ENCODE data around the gene OR1N2. TPM values are rescaled to one million over a fixed set of nuclear protein-coding genes. Genes with fewer than 3 reads are reported as not detected.
"Not testable (repeated sequence)": the region's sequence is repeated elsewhere in the genome, so short reads cannot be mapped to it uniquely, and the experiment has no call there.

OR1N2 gene
- total and polyA plus RNA-seq, 4 donors: not detected

- no peaks in the 10 kb centered on the region for H3K27me3 ChIP-seq (ENCODE audit: control insufficient read depth in 4 of 4, insufficient read depth in 4 of 4, low read length in 3 of 4)
- no peak overlapping the region for H3K4me3 ChIP-seq (ENCODE audit: low read depth in 1 of 3, low read length in 3 of 3)
- peaks cover 0 to 5% (median 0%) of the 10 kb centered on the region in 4 donors for H3K9me3 ChIP-seq (ENCODE audit: control insufficient read depth in 4 of 4, low read length in 3 of 4)
- no peaks in the 10 kb centered on the region for H3K4me1 ChIP-seq (ENCODE audit: control insufficient read depth in 4 of 4, insufficient read depth in 4 of 4, low read length in 3 of 4)
- no peak overlapping the region for H3K27ac ChIP-seq (ENCODE audit: low read depth in 1 of 2, low read length in 2 of 2)
- no peaks in the 10 kb centered on the region for H3K36me3 ChIP-seq (ENCODE audit: control insufficient read depth in 4 of 4, insufficient read depth in 3 of 4, low read depth in 1 of 4, low read length in 3 of 4)
- WGBS: 91% methylated on average over 1 of the region's 1 CpG
- H3K9ac ChIP-seq (ENCODE audit: low read depth in 1 of 2, low read length in 2 of 2): no peak overlapping the region
- TF ChIP-seq SP1 (IDR thresholded peaks at IDR 0.05) (no peak), MAX (IDR thresholded peaks at IDR 0.05) (no peak), HNF4G (IDR thresholded peaks at IDR 0.05) (no peak), YY1 (IDR thresholded peaks at IDR 0.05) (no peak), ZBTB33 (IDR thresholded peaks at IDR 0.05) (no peak), FOXA2 (IDR thresholded peaks at IDR 0.05) (no peak), NR2F2 (IDR thresholded peaks at IDR 0.05) (no peak), ATF3 (IDR thresholded peaks at IDR 0.05) (no peak), HNF4A (conservative IDR thresholded peaks at IDR 0.05) (no peak), RXRA (IDR thresholded peaks at IDR 0.05) (no peak), EGR1 (IDR thresholded peaks at IDR 0.05; ENCODE audit: low read depth in 2 of 2) (no peak), RAD21 (IDR thresholded peaks at IDR 0.05) (no peak), REST (IDR thresholded peaks at IDR 0.05) (no peak), GABPA (IDR thresholded peaks at IDR 0.05 in 1 of 2, conservative IDR thresholded peaks at IDR 0.05 in 1 of 2) (no peak), CTCF (IDR thresholded peaks at IDR 0.05; ENCODE audit: low read depth, low read length, missing input control) (no peak), TAF1 (conservative IDR thresholded peaks at IDR 0.05) (no peak)
- DNase-seq (ENCODE audit: low spot score): no peak
Observed at GRCh38 chr9:122536134-122536533, 16.8 kb upstream of the OR1N2 start.

GRCh38 chr9:122537066-122537465 lies 15.8 kb upstream of the OR1N2 start:
- WGBS: 72% methylated on average over 7 of the region's 7 CpGs
- not testable (repeated sequence) for H3K9ac ChIP-seq (ENCODE audit: low read depth in 1 of 2, low read length in 2 of 2)

More at GRCh38 chr9:122537066-122537465, 15.8 kb upstream of the OR1N2 start:
- H3K27me3 ChIP-seq (ENCODE audit: control insufficient read depth in 4 of 4, insufficient read depth in 4 of 4, low read length in 3 of 4); H3K4me1 ChIP-seq (ENCODE audit: control insufficient read depth in 4 of 4, insufficient read depth in 4 of 4, low read length in 3 of 4); H3K4me3 ChIP-seq (ENCODE audit: low read depth in 1 of 3, low read length in 3 of 3); H3K36me3 ChIP-seq (ENCODE audit: control insufficient read depth in 4 of 4, insufficient read depth in 3 of 4, low read depth in 1 of 4, low read length in 3 of 4); DNase-seq (ENCODE audit: low spot score); H3K9me3 ChIP-seq (ENCODE audit: control insufficient read depth in 4 of 4, low read length in 3 of 4); H3K27ac ChIP-seq (ENCODE audit: low read depth in 1 of 2, low read length in 2 of 2): not testable (repeated sequence)

All from liver (tissue), 9 donors.